Measurements from ENCODE around the gene CFAP300. TPM values are rescaled to one million over a fixed set of nuclear protein-coding genes. Genes with fewer than 3 reads are reported as not detected.

CFAP300 gene
- total and polyA plus RNA-seq, 4 donors: 2.3 to 5.4 (median 2.9) TPM

DNA sequence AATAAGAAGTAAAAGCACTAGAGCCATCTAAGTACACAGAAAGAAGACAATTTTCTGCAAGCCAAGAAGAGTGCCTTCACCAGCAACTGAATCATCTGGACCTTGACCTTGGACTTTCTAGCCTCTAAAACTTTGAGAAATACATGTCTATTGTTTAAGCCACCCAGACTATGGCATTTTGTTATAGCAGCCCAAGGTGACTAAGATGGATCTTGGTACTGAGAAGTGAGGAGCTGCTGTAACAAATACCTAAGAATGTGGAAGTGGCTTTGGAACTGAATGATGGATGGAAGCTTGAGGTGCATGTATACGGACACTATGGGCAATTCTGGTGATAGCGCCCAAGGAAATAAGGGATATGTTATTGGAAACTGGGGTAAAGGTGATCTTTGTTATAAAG is 14.9 kb downstream of the CFAP300 start:
- Histone ChIP-seq H3K36me3 (ENCODE audit: control insufficient read depth in 1 of 2, insufficient read depth in 2 of 2, low read length in 1 of 2) (no peaks in the 10 kb centered on the region), H3K4me3 (ENCODE audit: low read length in 2 of 2) (no peak overlapping the region), H3K9me3 (ENCODE audit: control insufficient read depth, low read length) (no peaks in the 10 kb centered on the region), H3K27ac (ENCODE audit: low read depth in 1 of 2, low read length in 2 of 2) (no peak overlapping the region), H3K27me3 (ENCODE audit: control insufficient read depth in 1 of 2, insufficient read depth in 2 of 2, low read length in 1 of 2) (no peaks in the 10 kb centered on the region), H3K4me1 (ENCODE audit: control insufficient read depth in 1 of 2, insufficient read depth in 2 of 2, low read length in 2 of 2) (no peaks in the 10 kb centered on the region)
- ATAC-seq (ENCODE audit: low FRiP score) (no peak), DNase-seq (no peak)
- intact Hi-C loops (cut with DNase I): no loop called here
- WGBS, 2 donors: 97 to 100% methylated on average over 2 of the region's 2 CpGs

- 96 to 100% methylated on average over 2 of the region's 2 CpGs for WGBS, 2 donors
- Histone ChIP-seq H3K4me3 (ENCODE audit: low read length in 2 of 2) (no peak overlapping the region), H3K27ac (ENCODE audit: low read depth in 1 of 2, low read length in 2 of 2) (no peak overlapping the region), H3K9me3 (ENCODE audit: control insufficient read depth, low read length) (no peaks in the 10 kb centered on the region), H3K36me3 (ENCODE audit: control insufficient read depth in 1 of 2, insufficient read depth in 2 of 2, low read length in 1 of 2) (no peaks in the 10 kb centered on the region), H3K4me1 (ENCODE audit: control insufficient read depth in 1 of 2, insufficient read depth in 2 of 2, low read length in 2 of 2) (no peaks in the 10 kb centered on the region), H3K27me3 (ENCODE audit: control insufficient read depth in 1 of 2, insufficient read depth in 2 of 2, low read length in 1 of 2) (no peaks in the 10 kb centered on the region)
- DNase-seq: no peak
- intact Hi-C loops (cut with DNase I): no loop called here
- no peak for ATAC-seq (ENCODE audit: low FRiP score)
These were observed 17.1 kb downstream of the CFAP300 start for GRCh38 chr11:102064316-102064715.

GRCh38 chr11:102070766-102071165 is 23.5 kb downstream of the CFAP300 start:
- Histone ChIP-seq H3K4me3 (ENCODE audit: low read length in 2 of 2) (no peak overlapping the region), H3K9me3 (ENCODE audit: control insufficient read depth, low read length) (no peaks in the 10 kb centered on the region), H3K27me3 (ENCODE audit: control insufficient read depth in 1 of 2, insufficient read depth in 2 of 2, low read length in 1 of 2) (no peaks in the 10 kb centered on the region), H3K4me1 (ENCODE audit: control insufficient read depth in 1 of 2, insufficient read depth in 2 of 2, low read length in 2 of 2) (no peaks in the 10 kb centered on the region), H3K36me3 (ENCODE audit: control insufficient read depth in 1 of 2, insufficient read depth in 2 of 2, low read length in 1 of 2) (no peaks in the 10 kb centered on the region), H3K27ac (ENCODE audit: low read depth in 1 of 2, low read length in 2 of 2) (no peak overlapping the region)
- 1 to 64% methylated on average over 1 of the region's 1 CpG for WGBS, 2 donors
- intact Hi-C loops (cut with DNase I): no loop called here
- no peak for DNase-seq
- ATAC-seq (ENCODE audit: low FRiP score): no peak

GRCh38 chr11:102071497-102072472 is 24.5 kb downstream of the CFAP300 start:
- Histone ChIP-seq H3K27ac (ENCODE audit: low read depth in 1 of 2, low read length in 2 of 2) (no peak overlapping the region), H3K4me1 (ENCODE audit: control insufficient read depth in 1 of 2, insufficient read depth in 2 of 2, low read length in 2 of 2) (no peaks in the 10 kb centered on the region), H3K36me3 (ENCODE audit: control insufficient read depth in 1 of 2, insufficient read depth in 2 of 2, low read length in 1 of 2) (no peaks in the 10 kb centered on the region), H3K4me3 (ENCODE audit: low read length in 2 of 2) (no peak overlapping the region), H3K9me3 (ENCODE audit: control insufficient read depth, low read length) (no peaks in the 10 kb centered on the region), H3K27me3 (ENCODE audit: control insufficient read depth in 1 of 2, insufficient read depth in 2 of 2, low read length in 1 of 2) (no peaks in the 10 kb centered on the region)
- ATAC-seq (ENCODE audit: low FRiP score) (no peak), DNase-seq (no peak)
- intact Hi-C loops (cut with DNase I): no loop called here
- 77 to 80% methylated on average over 1 of the region's 1 CpG for WGBS, 2 donors

DNA sequence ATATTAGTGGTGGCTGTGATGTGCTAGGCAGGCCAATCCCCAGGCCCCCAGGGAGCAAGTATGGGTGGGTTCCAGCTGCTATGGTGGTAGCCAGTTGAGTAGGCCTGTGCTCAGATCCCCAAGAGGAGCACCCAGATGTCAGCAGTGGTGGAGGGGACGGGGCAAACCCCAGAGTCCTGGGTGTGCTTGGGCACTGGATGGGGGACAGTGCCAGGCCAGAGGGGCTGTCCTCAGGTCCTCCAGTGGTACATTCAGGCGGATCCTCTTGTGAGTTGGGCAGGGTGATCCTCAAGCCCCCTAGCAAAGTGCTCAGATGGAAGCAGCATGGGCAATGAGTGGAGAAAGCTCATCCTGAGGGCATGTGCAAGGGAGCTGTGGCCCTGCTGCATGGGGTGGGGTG is 26.0 kb downstream of the CFAP300 start:
- 94 to 100% methylated on average over 2 of the region's 2 CpGs for WGBS, 2 donors
- intact Hi-C loops (cut with DNase I): no loop called here
- Histone ChIP-seq H3K27me3 (ENCODE audit: control insufficient read depth in 1 of 2, insufficient read depth in 2 of 2, low read length in 1 of 2) (no peaks in the 10 kb centered on the region), H3K4me1 (ENCODE audit: control insufficient read depth in 1 of 2, insufficient read depth in 2 of 2, low read length in 2 of 2) (no peaks in the 10 kb centered on the region), H3K27ac (ENCODE audit: low read depth in 1 of 2, low read length in 2 of 2) (no peak overlapping the region), H3K36me3 (ENCODE audit: control insufficient read depth in 1 of 2, insufficient read depth in 2 of 2, low read length in 1 of 2) (no peaks in the 10 kb centered on the region), H3K9me3 (ENCODE audit: control insufficient read depth, low read length) (no peaks in the 10 kb centered on the region), H3K4me3 (ENCODE audit: low read length in 2 of 2) (no peak overlapping the region)
- no peak for DNase-seq
- ATAC-seq (ENCODE audit: low FRiP score): peak; percentile 33

GRCh38 chr11:102079625-102080024 is 32.4 kb downstream of the CFAP300 start:
- DNase-seq (no peak), ATAC-seq (ENCODE audit: low FRiP score) (no peak)
- intact Hi-C loops (cut with DNase I): no loop called here
- no peaks in the 10 kb centered on the region for H3K9me3 ChIP-seq (ENCODE audit: control insufficient read depth, low read length)
- no peak overlapping the region for H3K4me3 ChIP-seq (ENCODE audit: low read length in 2 of 2)
- no peaks in the 10 kb centered on the region for H3K27me3 ChIP-seq (ENCODE audit: control insufficient read depth in 1 of 2, insufficient read depth in 2 of 2, low read length in 1 of 2)
- H3K27ac ChIP-seq (ENCODE audit: low read depth in 1 of 2, low read length in 2 of 2): no peak overlapping the region
- H3K36me3 ChIP-seq (ENCODE audit: control insufficient read depth in 1 of 2, insufficient read depth in 2 of 2, low read length in 1 of 2): no peaks in the 10 kb centered on the region
- no peaks in the 10 kb centered on the region for H3K4me1 ChIP-seq (ENCODE audit: control insufficient read depth in 1 of 2, insufficient read depth in 2 of 2, low read length in 2 of 2)

GRCh38 chr11:102081313-102081712 is 34.1 kb downstream of the CFAP300 start:
- no peak for DNase-seq
- H3K4me3 ChIP-seq (ENCODE audit: low read length in 2 of 2): no peak overlapping the region
- no peaks in the 10 kb centered on the region for H3K9me3 ChIP-seq (ENCODE audit: control insufficient read depth, low read length)
- 73 to 79% methylated on average over 7 of the region's 7 CpGs for WGBS, 2 donors
- ATAC-seq (ENCODE audit: low FRiP score): no peak
- H3K27me3 ChIP-seq (ENCODE audit: control insufficient read depth in 1 of 2, insufficient read depth in 2 of 2, low read length in 1 of 2): no peaks in the 10 kb centered on the region
- no peaks in the 10 kb centered on the region for H3K4me1 ChIP-seq (ENCODE audit: control insufficient read depth in 1 of 2, insufficient read depth in 2 of 2, low read length in 2 of 2)
- H3K27ac ChIP-seq (ENCODE audit: low read depth in 1 of 2, low read length in 2 of 2): no peak overlapping the region
- H3K36me3 ChIP-seq (ENCODE audit: control insufficient read depth in 1 of 2, insufficient read depth in 2 of 2, low read length in 1 of 2): no peaks in the 10 kb centered on the region
- intact Hi-C loops (cut with DNase I): no loop called here

- DNase-seq (no peak), ATAC-seq (ENCODE audit: low FRiP score) (no peak)
- intact Hi-C loops (cut with DNase I): no loop called here
- Histone ChIP-seq H3K4me1 (ENCODE audit: control insufficient read depth in 1 of 2, insufficient read depth in 2 of 2, low read length in 2 of 2) (no peaks in the 10 kb centered on the region), H3K27ac (ENCODE audit: low read depth in 1 of 2, low read length in 2 of 2) (no peak overlapping the region), H3K4me3 (ENCODE audit: low read length in 2 of 2) (no peak overlapping the region), H3K27me3 (ENCODE audit: control insufficient read depth in 1 of 2, insufficient read depth in 2 of 2, low read length in 1 of 2) (no peaks in the 10 kb centered on the region), H3K9me3 (ENCODE audit: control insufficient read depth, low read length) (no peaks in the 10 kb centered on the region), H3K36me3 (ENCODE audit: control insufficient read depth in 1 of 2, insufficient read depth in 2 of 2, low read length in 1 of 2) (no peaks in the 10 kb centered on the region)
- WGBS, 2 donors: 84 to 85% methylated on average over 7 of the region's 7 CpGs
These were observed 38.8 kb downstream of the CFAP300 start for GRCh38 chr11:102085864-102086551.

GRCh38 chr11:102097186-102097585 is 49.9 kb downstream of the CFAP300 start:
- DNase-seq: no peak
- WGBS, 2 donors: 83 to 89% methylated on average over 1 of the region's 1 CpG
- H3K27ac ChIP-seq (ENCODE audit: low read depth in 1 of 2, low read length in 2 of 2): no peak overlapping the region
- no peaks in the 10 kb centered on the region for H3K27me3 ChIP-seq (ENCODE audit: control insufficient read depth in 1 of 2, insufficient read depth in 2 of 2, low read length in 1 of 2)
- no peaks in the 10 kb centered on the region for H3K9me3 ChIP-seq (ENCODE audit: control insufficient read depth, low read length)
- H3K4me3 ChIP-seq (ENCODE audit: low read length in 2 of 2): no peak overlapping the region
- no peak for ATAC-seq (ENCODE audit: low FRiP score)
- H3K36me3 ChIP-seq (ENCODE audit: control insufficient read depth in 1 of 2, insufficient read depth in 2 of 2, low read length in 1 of 2): no peaks in the 10 kb centered on the region
- H3K4me1 ChIP-seq (ENCODE audit: control insufficient read depth in 1 of 2, insufficient read depth in 2 of 2, low read length in 2 of 2): no peaks in the 10 kb centered on the region
- intact Hi-C loops (cut with DNase I): no loop called here
